Measurements from ENCODE around the gene NGEF. TPM values are rescaled to one million over a fixed set of nuclear protein-coding genes. Genes with fewer than 3 reads are reported as not detected.

The NGEF gene
- total and polyA plus RNA-seq, 2 donors from 2014 or later: 4.8 to 5.3 TPM

Other genes starting within 250 kb of the NGEF start
- not detected for gene KCNJ13, start 236.7 kb downstream of the NGEF start, total RNA-seq
- gene KCNJ13, start 236.7 kb downstream of the NGEF start, polyA plus RNA-seq (ENCODE audit: insufficient read depth, low read depth, low replicate concordance): 2.0 TPM
- gene SNORC, start 143.0 kb downstream of the NGEF start, total RNA-seq: 2.7 TPM
- 3.3 TPM for gene SNORC, start 143.0 kb downstream of the NGEF start, polyA plus RNA-seq (ENCODE audit: insufficient read depth, low read depth, low replicate concordance)
- not detected for gene NEU2, start 19.4 kb upstream of the NGEF start, total RNA-seq
- not detected for gene NEU2, start 19.4 kb upstream of the NGEF start, polyA plus RNA-seq (ENCODE audit: insufficient read depth, low read depth, low replicate concordance)
- gene INPP5D, start 47.1 kb upstream of the NGEF start, total RNA-seq: 29.6 TPM
- gene INPP5D, start 47.1 kb upstream of the NGEF start, polyA plus RNA-seq (ENCODE audit: insufficient read depth, low read depth, low replicate concordance): 2.6 TPM
- 30.8 TPM for gene ATG16L1, start 238.4 kb upstream of the NGEF start, total RNA-seq
- 11.7 TPM for gene ATG16L1, start 238.4 kb upstream of the NGEF start, polyA plus RNA-seq (ENCODE audit: insufficient read depth, low read depth, low replicate concordance)